DOHH2 (cell line): ENCODE data around the gene GFPT2.

Experiments
- H3F3A ChIP-seq: fragments of 200-600 bp; sonication (generic), shearing (Covaris generic); 2 replicates; pipeline ENCODE4 v1.6.0; 2016; ENCODE audit warnings: antibody characterized with exemption, mild to moderate bottlenecking; ENCODE audit not compliant: control insufficient read depth, insufficient read depth
- H3K27ac ChIP-seq: fragments of 200-600 bp; sonication (generic); 2 replicates; pipeline ENCODE4 v1.5.1; 2014; ENCODE audit warnings: low read depth, mild to moderate bottlenecking, low read length, moderate library complexity
- H3K27me3 ChIP-seq: fragments of 200-600 bp; sonication (generic); 2 replicates; pipeline ENCODE4 v1.6.1; 2014; ENCODE audit warnings: mild to moderate bottlenecking, low read length, mixed read lengths; ENCODE audit not compliant: control insufficient read depth
- H3K36me3 ChIP-seq: fragments of 200-600 bp; sonication (generic); 2 replicates; pipeline ENCODE4 v1.6.1; 2014; ENCODE audit warnings: mild to moderate bottlenecking, low read length, moderate library complexity, mixed read lengths; ENCODE audit not compliant: control insufficient read depth
- H3K4me1 ChIP-seq: fragments of 200-600 bp; sonication (generic); 2 replicates; pipeline ENCODE4 v1.6.1; 2014; ENCODE audit warnings: mild to moderate bottlenecking, low read length, mixed read lengths; ENCODE audit not compliant: control insufficient read depth
- H3K4me2 ChIP-seq: fragments of 200-600 bp; sonication (generic); 2 replicates; pipeline ENCODE4 v1.6.0; 2014; ENCODE audit warnings: mild to moderate bottlenecking, low read length, moderate library complexity
- H3K4me3 ChIP-seq: fragments of 200-600 bp; sonication (generic); 2 replicates; pipeline ENCODE4 v1.5.1; 2014; ENCODE audit warnings: mild to moderate bottlenecking, low read length, mixed read lengths
- H3K79me2 ChIP-seq: fragments of 200-600 bp; sonication (generic); 2 replicates; pipeline ENCODE4 v1.6.1; 2014; ENCODE audit warnings: mild to moderate bottlenecking, low read length, mixed read lengths; ENCODE audit not compliant: control insufficient read depth
- H3K9me2 ChIP-seq: fragments of 200-600 bp; sonication (generic); replicated peaks from 2 replicates; pipeline ENCODE4 v1.6.1; 2014; ENCODE audit warnings: mild to moderate bottlenecking, low read length, mixed read lengths; ENCODE audit not compliant: control insufficient read depth
- H3K9me3 ChIP-seq: fragments of 200-600 bp; sonication (generic); 2 replicates; pipeline ENCODE4 v1.6.1; 2014; ENCODE audit warnings: antibody characterized with exemption, low read length, mixed read lengths; ENCODE audit not compliant: control insufficient read depth, insufficient read depth
- H4K20me1 ChIP-seq: fragments of 200-600 bp; sonication (generic); 2 replicates; pipeline ENCODE4 v1.6.0; 2014; ENCODE audit warnings: low read depth, mild to moderate bottlenecking, antibody characterized with exemption, low read length, moderate library complexity; ENCODE audit not compliant: control insufficient read depth, insufficient read depth
- EZH2phosphoT487 ChIP-seq: fragments of 200-600 bp; sonication (generic); IDR thresholded peaks from 2 replicates; pipeline ENCODE4 v1.6.1; 2017; ENCODE audit warnings: borderline replicate concordance, mild to moderate bottlenecking, antibody characterized with exemption, low read length, moderate library complexity, mixed read lengths
- TF ChIP-seq, protein P1 (sequence below): fragments of 200-600 bp; sonication (generic); IDR thresholded peaks from one replicate; pipeline ENCODE4 v1.5.1; 2014; ENCODE audit warnings: antibody characterized with exemption, mild to moderate bottlenecking, low read depth, low read length; ENCODE audit not compliant: poor library complexity, severe bottlenecking

GFPT2 gene

GRCh38 chr5:180366326-180366725 lies 13.2 kb upstream of the GFPT2 start:
- Histone ChIP-seq H3K9me3 (no peaks in the 10 kb centered on the region), H4K20me1 (no peaks in the 10 kb centered on the region), H3F3A (no peaks in the 10 kb centered on the region), H3K27me3 (no peaks in the 10 kb centered on the region), H3K36me3 (no peaks in the 10 kb centered on the region), H3K4me3 (no peak overlapping the region), H3K9me2 (no peaks in the 10 kb centered on the region), H3K79me2 (no peaks in the 10 kb centered on the region), H3K27ac (no peak overlapping the region), H3K4me1 (no peaks in the 10 kb centered on the region), H3K4me2 (no peak overlapping the region)
- TF ChIP-seq EZH2phosphoT487 = no peak
- TF ChIP-seq, protein P1, sequence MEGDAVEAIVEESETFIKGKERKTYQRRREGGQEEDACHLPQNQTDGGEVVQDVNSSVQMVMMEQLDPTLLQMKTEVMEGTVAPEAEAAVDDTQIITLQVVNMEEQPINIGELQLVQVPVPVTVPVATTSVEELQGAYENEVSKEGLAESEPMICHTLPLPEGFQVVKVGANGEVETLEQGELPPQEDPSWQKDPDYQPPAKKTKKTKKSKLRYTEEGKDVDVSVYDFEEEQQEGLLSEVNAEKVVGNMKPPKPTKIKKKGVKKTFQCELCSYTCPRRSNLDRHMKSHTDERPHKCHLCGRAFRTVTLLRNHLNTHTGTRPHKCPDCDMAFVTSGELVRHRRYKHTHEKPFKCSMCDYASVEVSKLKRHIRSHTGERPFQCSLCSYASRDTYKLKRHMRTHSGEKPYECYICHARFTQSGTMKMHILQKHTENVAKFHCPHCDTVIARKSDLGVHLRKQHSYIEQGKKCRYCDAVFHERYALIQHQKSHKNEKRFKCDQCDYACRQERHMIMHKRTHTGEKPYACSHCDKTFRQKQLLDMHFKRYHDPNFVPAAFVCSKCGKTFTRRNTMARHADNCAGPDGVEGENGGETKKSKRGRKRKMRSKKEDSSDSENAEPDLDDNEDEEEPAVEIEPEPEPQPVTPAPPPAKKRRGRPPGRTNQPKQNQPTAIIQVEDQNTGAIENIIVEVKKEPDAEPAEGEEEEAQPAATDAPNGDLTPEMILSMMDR = no peak

DNA sequence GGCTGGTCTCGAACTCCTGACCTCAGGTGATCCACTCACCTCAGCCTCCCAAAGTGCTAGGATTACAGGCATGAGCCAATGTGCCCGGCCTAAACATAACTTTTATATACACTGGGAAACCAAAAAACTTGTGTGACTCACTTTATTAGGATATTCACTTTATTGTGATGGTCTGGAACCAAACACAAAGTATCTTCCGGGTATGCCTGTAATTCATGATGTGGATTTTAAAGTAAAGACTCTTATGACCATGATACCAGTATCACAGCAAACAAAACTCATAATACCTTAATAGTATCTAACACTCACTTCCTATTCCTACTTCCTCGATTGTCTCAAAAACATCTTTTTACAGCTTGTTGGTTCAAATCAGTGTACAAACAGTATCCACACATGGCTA lies 12.7 kb upstream of the GFPT2 start:
- no peak overlapping the region for H3K4me2 ChIP-seq
- H4K20me1 ChIP-seq = no peaks in the 10 kb centered on the region
- no peaks in the 10 kb centered on the region for H3F3A ChIP-seq
- no peaks in the 10 kb centered on the region for H3K36me3 ChIP-seq
- no peak overlapping the region for H3K27ac ChIP-seq
- H3K4me3 ChIP-seq = no peak overlapping the region
- H3K9me3 ChIP-seq = no peaks in the 10 kb centered on the region
- TF ChIP-seq, protein P1 = no peak
- no peak for TF ChIP-seq EZH2phosphoT487
- H3K9me2 ChIP-seq = no peaks in the 10 kb centered on the region
- no peaks in the 10 kb centered on the region for H3K79me2 ChIP-seq
- H3K4me1 ChIP-seq = no peaks in the 10 kb centered on the region
- H3K27me3 ChIP-seq = no peaks in the 10 kb centered on the region

DNA sequence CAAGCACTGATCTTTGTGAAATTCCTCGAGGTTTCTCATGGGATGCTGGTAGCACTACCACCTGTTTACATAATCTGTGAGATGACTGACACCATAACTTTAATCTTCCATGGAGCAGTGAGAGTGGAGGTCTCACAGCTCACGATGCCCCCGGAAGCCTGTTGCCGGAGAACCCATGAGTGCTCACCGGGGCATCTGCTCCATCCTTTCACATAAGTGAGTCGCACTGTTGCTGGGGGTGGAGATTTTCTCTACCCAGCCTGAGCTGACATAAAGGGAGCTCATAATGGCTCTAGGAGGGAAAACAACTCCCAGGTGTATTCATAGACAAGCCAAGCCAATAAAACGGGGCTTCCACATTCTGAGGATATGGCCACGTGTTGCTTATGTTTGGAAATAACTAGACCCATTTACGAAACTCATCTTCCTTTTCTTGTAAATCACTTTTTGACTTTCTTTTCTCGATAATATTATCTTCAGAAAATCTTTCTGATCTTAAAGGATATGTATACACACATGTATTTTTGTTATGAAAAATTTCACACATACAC lies 11.2 kb upstream of the GFPT2 start:
- Histone ChIP-seq H3K4me1 (no peaks in the 10 kb centered on the region), H3K79me2 (no peaks in the 10 kb centered on the region), H3K9me3 (no peaks in the 10 kb centered on the region), H3K36me3 (no peaks in the 10 kb centered on the region), H3K27me3 (no peaks in the 10 kb centered on the region), H3K4me2 (no peak overlapping the region), H3K9me2 (no peaks in the 10 kb centered on the region), H3K27ac (no peak overlapping the region), H3K4me3 (no peak overlapping the region), H3F3A (no peaks in the 10 kb centered on the region), H4K20me1 (no peaks in the 10 kb centered on the region)
- TF ChIP-seq EZH2phosphoT487 = no peak
- TF ChIP-seq, protein P1 = no peak
